Stimulated activated CD4-positive, alpha-beta T cell treated with anti-CD3 and anti-CD28 coated beads, Interleukin-15, amount 100 ng/mL, for 48 hours (primary cell): ENCODE measurements around the gene ARHGAP25.

Source experiments
- DNase-seq, 2 donors: peaks; one replicate each; pipeline ENCODE4 v3.0.0-alpha.2; 2020; ENCODE audit warnings: low read depth in 2 of 2

Gene ARHGAP25

GRCh38 chr2:68717305-68717661, 17.3 kb upstream of the ARHGAP25 start:
- DNase-seq, result peak in 1 of 2 donors; percentile 55

- no peak for DNase-seq
Measured at GRCh38 chr2:68719912-68720311, 14.7 kb upstream of the ARHGAP25 start.

GRCh38 chr2:68720665-68721064, 13.9 kb upstream of the ARHGAP25 start:
- DNase-seq, result no peak

GRCh38 chr2:68721482-68722101, 13.0 kb upstream of the ARHGAP25 start:
- no peak for DNase-seq

- no peak for DNase-seq
Measured at GRCh38 chr2:68722712-68723111, 11.9 kb upstream of the ARHGAP25 start.

GRCh38 chr2:68723181-68723580, 11.4 kb upstream of the ARHGAP25 start:
- no peak for DNase-seq

GRCh38 chr2:68726100-68726499, 8.5 kb upstream of the ARHGAP25 start:
- no peak for DNase-seq

- DNase-seq, result peak; percentile 78 to 85
Measured at GRCh38 chr2:68726608-68727367, 7.8 kb upstream of the ARHGAP25 start.

GRCh38 chr2:68727683-68728375, 6.8 kb upstream of the ARHGAP25 start:
- no peak for DNase-seq

- no peak for DNase-seq
Measured at GRCh38 chr2:68730828-68731227, 3.8 kb upstream of the ARHGAP25 start.

GRCh38 chr2:68732036-68732932, 2.3 kb upstream of the ARHGAP25 start:
- no peak for DNase-seq

- DNase-seq, result no peak
Measured at GRCh38 chr2:68733365-68733764, 1.2 kb upstream of the ARHGAP25 start.

GRCh38 chr2:68734176-68734575, 435 bp upstream of the ARHGAP25 start:
- no peak for DNase-seq

- DNase-seq, result no peak
Measured at GRCh38 chr2:68736086-68736485, 1.5 kb downstream of the ARHGAP25 start.

GRCh38 chr2:68737711-68738110, 3.1 kb downstream of the ARHGAP25 start:
- DNase-seq, result no peak

GRCh38 chr2:68738906-68739594, 4.4 kb downstream of the ARHGAP25 start:
- no peak for DNase-seq

GRCh38 chr2:68739595-68740399, 5.2 kb downstream of the ARHGAP25 start:
- no peak for DNase-seq

GRCh38 chr2:68740400-68740914, 5.8 kb downstream of the ARHGAP25 start:
- DNase-seq, result no peak

- no peak for DNase-seq
Measured at GRCh38 chr2:68741238-68741637, 6.6 kb downstream of the ARHGAP25 start.

GRCh38 chr2:68741805-68742306, 7.2 kb downstream of the ARHGAP25 start:
- no peak for DNase-seq
